Endothelial cell of umbilical vein (primary cell): ENCODE results near the gene TFAP2D. TPM values are rescaled to one million over a fixed set of nuclear protein-coding genes. Genes with fewer than 3 reads are reported as not detected.

Source experiments
- BruUV-seq: library from RNA; stranded (reverse); fragments of 400-500 nt; replicated peaks from 2 replicates; lab custom pipeline; 2021; lab: Mats Ljungman, UMichigan
- CTCF ChIA-PET: fragments of 300-600, 350-600 bp; sonication (Branson Sonifier 250); formaldehyde crosslinking; loops from one replicate; lab custom pipeline; 2021; ENCODE audit warnings: antibody characterized with exemption, inconsistent platforms; lab: Charles Lee
- POLR2A ChIA-PET: fragments of 300-600, 350-600 bp; sonication (Branson Sonifier 250); formaldehyde crosslinking; loops from one replicate; lab custom pipeline; 2021; ENCODE audit warnings: antibody characterized with exemption, inconsistent platforms; lab: Charles Lee
- DNase-seq: peaks from one replicate; pipeline ENCODE4 v3.0.0-alpha.2; 2011; ENCODE audit warnings: low read depth, low spot score
- FAIRE-seq: peaks from 2 replicates; lab custom pipeline; 2011; peaks lifted over from hg19 to GRCh38; lab: Jason Lieb, UNC
- H2AFZ ChIP-seq: 2 replicates; pipeline ENCODE4 v1.6.0; 2012; ENCODE audit warnings: low read depth, low read length, control low read depth, inconsistent platforms
- H3K27ac ChIP-seq: 2 replicates; pipeline ENCODE4 v1.5.1; 2011; ENCODE audit warnings: low read depth, mild to moderate bottlenecking, control low read depth, low read length, moderate library complexity; ENCODE audit not compliant: insufficient read depth
- H3K27me3 ChIP-seq, 2 experiments: 2 replicates each; pipeline versions ENCODE4 v1.6.0 to v1.6.1; 2011; ENCODE audit warnings: low read length in 2 of 2, mixed read lengths in 1 of 2; ENCODE audit not compliant: control insufficient read depth in 2 of 2, insufficient read depth in 2 of 2
- H3K36me3 ChIP-seq, 2 experiments: 2 replicates in 1 of 2; 3 replicates in 1 of 2; pipeline ENCODE4 v1.5.1; 2011; ENCODE audit warnings: low read length in 2 of 2, mild to moderate bottlenecking in 1 of 2, moderate library complexity in 1 of 2; ENCODE audit not compliant: control insufficient read depth in 2 of 2, insufficient read depth in 2 of 2; ENCODE audit errors: extremely low read depth in 1 of 2
- H3K4me1 ChIP-seq: 3 replicates; pipeline ENCODE4 v1.5.1; 2011; ENCODE audit warnings: mild to moderate bottlenecking, low read length; ENCODE audit not compliant: control insufficient read depth, insufficient read depth; ENCODE audit errors: extremely low read depth
- H3K4me2 ChIP-seq: 2 replicates; pipeline ENCODE4 v1.6.1; 2011; ENCODE audit warnings: low read length, control low read depth, mixed read lengths; ENCODE audit not compliant: insufficient read depth
- H3K4me3 ChIP-seq, 3 experiments: fragments of 200-600 bp in 1 of 3; sonication (generic), shearing (Covaris generic) in 1 of 3; replicated peaks in 1 of 3; 2 replicates each; pipeline ENCODE4 v1.5.1; 2011 to 2016; ENCODE audit warnings: control low read depth in 3 of 3, low read length in 3 of 3, mild to moderate bottlenecking in 2 of 3, inconsistent platforms in 1 of 3, low read depth in 1 of 3, moderate library complexity in 1 of 3; ENCODE audit not compliant: insufficient read depth in 1 of 3
- H3K79me2 ChIP-seq: 2 replicates; pipeline ENCODE4 v1.6.0; 2012; ENCODE audit warnings: low read length, inconsistent platforms; ENCODE audit not compliant: control insufficient read depth, insufficient read depth
- H3K9ac ChIP-seq: replicated peaks from 2 replicates; pipeline ENCODE3; 2011; ENCODE audit warnings: low read length, control low read depth; ENCODE audit not compliant: insufficient read depth; ENCODE audit errors: extremely low read depth
- H3K9me1 ChIP-seq: replicated peaks from 3 replicates; pipeline ENCODE4 v1.6.0; 2011; ENCODE audit warnings: mild to moderate bottlenecking, low read length; ENCODE audit not compliant: control insufficient read depth, insufficient read depth; ENCODE audit errors: extremely low read depth
- H3K9me3 ChIP-seq: replicated peaks from 2 replicates; pipeline ENCODE4 v1.5.1; 2012; ENCODE audit warnings: low read length, inconsistent platforms; ENCODE audit not compliant: control insufficient read depth, insufficient read depth
- H4K20me1 ChIP-seq: replicated peaks from 2 replicates; pipeline ENCODE3; 2011; ENCODE audit warnings: mild to moderate bottlenecking, low read length; ENCODE audit not compliant: control insufficient read depth, insufficient read depth; ENCODE audit errors: extremely low read depth
- EZH2 ChIP-seq: IDR thresholded peaks from 2 replicates; pipeline ENCODE4 v1.6.1; 2012; ENCODE audit warnings: borderline replicate concordance, low read depth, mild to moderate bottlenecking, moderate library complexity, low read length, inconsistent platforms; ENCODE audit not compliant: severe bottlenecking
- GATA2 ChIP-seq: IDR thresholded peaks from 2 replicates; pipeline ENCODE4 v1.7.0; 2011; ENCODE audit warnings: low read depth, mild to moderate bottlenecking, moderate library complexity, mixed read lengths, low read length; ENCODE audit not compliant: insufficient read length, insufficient read depth
- JUN ChIP-seq: IDR thresholded peaks from 2 replicates; pipeline ENCODE4 v1.6.1; 2011; ENCODE audit warnings: borderline replicate concordance, low read depth; ENCODE audit not compliant: insufficient read length, insufficient read depth
- dilution Hi-C: fragments of 300-500 bp; cut with MboI; formaldehyde crosslinking; loops from one replicate; pipeline ENCODE4 v1.15.0; 2019; ENCODE audit warnings: low sequenced_read_pairs; ENCODE audit not compliant: extremely low pct_ligation_motif_present
- intact Hi-C: fragments of 100-400 bp; cut with micrococcal nuclease; formaldehyde crosslinking; loops from one replicate; pipeline ENCODE4 v1.10.0; 2022
- polyA plus RNA-seq, 4 experiments: library from polyadenylated mRNA; depleted of rRNA in 3 of 4; stranded (reverse) in 3 of 4; unstranded in 1 of 4; fragments of >200 nt; gene quantifications; 2 replicates each; pipeline versions ENCODE4 v1.2.1 to v1.2.3, GENCODE V29; 2011 to 2012; ENCODE audit warnings: missing spikeins in 1 of 4
- total RNA-seq: library from RNA; stranded (reverse); gene quantifications from 2 replicates; pipeline ENCODE4 v1.2.3, GENCODE V29; 2021

TFAP2D gene
- total and polyA plus RNA-seq, 2 donors (not counting 3 experiments of a cell fraction or from before 2014, with no cell fraction given), result not detected

- dilution Hi-C loops, result no loop called here
- Histone ChIP-seq H3K9me1 (no peaks in the 10 kb centered on the region), H4K20me1 (no peaks in the 10 kb centered on the region), H3K4me2 (no peak overlapping the region), H2AFZ (no peak overlapping the region), H3K36me3 (no peaks in the 10 kb centered on the region), H3K9ac (no peak overlapping the region), H3K27me3 (peaks cover 46 to 63% of the 10 kb centered on the region in 2 experiments), H3K4me1 (no peaks in the 10 kb centered on the region), H3K4me3 (no peak overlapping the region), H3K27ac (no peak overlapping the region), H3K9me3 (no peaks in the 10 kb centered on the region), H3K79me2 (no peaks in the 10 kb centered on the region)
- no TSS peak for BruUV-seq
- FAIRE-seq (no peak), DNase-seq (no peak)
- POLR2A ChIA-PET, result no interaction called here
- peak; percentile 14 for TF ChIP-seq EZH2
- TF ChIP-seq JUN, result no peak
- CTCF ChIA-PET, result no interaction called here
- intact Hi-C loops, result no loop called here
Measured at GRCh38 chr6:50707191-50707590, 6.1 kb upstream of the TFAP2D start.

- H3K4me1 ChIP-seq, result no peaks in the 10 kb centered on the region
- FAIRE-seq (no peak), DNase-seq (no peak)
- no peak overlapping the region for H3K9ac ChIP-seq
- no peaks in the 10 kb centered on the region for H3K36me3 ChIP-seq
- dilution Hi-C loops, result no loop called here
- no peak for TF ChIP-seq GATA2
- peak; percentile 41 for TF ChIP-seq EZH2
- no peaks in the 10 kb centered on the region for H4K20me1 ChIP-seq
- intact Hi-C loops, result no loop called here
- no peaks in the 10 kb centered on the region for H3K79me2 ChIP-seq
- no peaks in the 10 kb centered on the region for H3K9me1 ChIP-seq
- no TSS peak for BruUV-seq
- H3K9me3 ChIP-seq, result no peaks in the 10 kb centered on the region
- H3K27ac ChIP-seq, result no peak overlapping the region
- no peak overlapping the region for H3K4me2 ChIP-seq
- H2AFZ ChIP-seq, result no peak overlapping the region
- no peak overlapping the region for H3K4me3 ChIP-seq
- H3K27me3 ChIP-seq, result peaks cover 49 to 67% of the 10 kb centered on the region in 2 experiments
- POLR2A ChIA-PET, result no interaction called here
- CTCF ChIA-PET, result no interaction called here
Measured at GRCh38 chr6:50707652-50708300, 5.5 kb upstream of the TFAP2D start.
